ENCODE data around the gene DNAH5.
"Not testable (repeated sequence)": the region's sequence is repeated elsewhere in the genome, so short reads cannot be mapped to it uniquely, and the experiment has no call there.

Gene DNAH5

DNA sequence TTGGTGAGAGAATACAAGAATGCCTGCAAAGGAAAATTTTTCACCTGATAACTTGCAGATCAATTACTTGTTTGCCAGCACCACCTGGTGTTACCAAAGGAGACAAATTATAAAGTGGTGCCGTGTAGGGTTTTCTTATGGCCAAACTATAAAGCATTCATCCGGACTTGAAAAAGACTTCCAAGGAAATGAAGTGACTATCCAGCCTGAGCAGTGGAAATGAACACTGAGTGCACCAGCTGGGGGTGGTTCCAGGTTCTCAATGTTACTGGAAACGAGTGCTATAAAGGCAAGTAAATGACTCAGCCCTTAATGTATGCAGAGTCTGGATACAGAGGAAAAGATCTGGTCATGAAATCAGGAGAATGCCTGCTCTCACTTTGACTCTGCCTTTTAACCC is 113.1 kb downstream of the DNAH5 start:
- DNase-seq = no peak

- DNase-seq = no peak
Measured at GRCh38 chr5:13830536-13830935, 114.0 kb downstream of the DNAH5 start.

DNA sequence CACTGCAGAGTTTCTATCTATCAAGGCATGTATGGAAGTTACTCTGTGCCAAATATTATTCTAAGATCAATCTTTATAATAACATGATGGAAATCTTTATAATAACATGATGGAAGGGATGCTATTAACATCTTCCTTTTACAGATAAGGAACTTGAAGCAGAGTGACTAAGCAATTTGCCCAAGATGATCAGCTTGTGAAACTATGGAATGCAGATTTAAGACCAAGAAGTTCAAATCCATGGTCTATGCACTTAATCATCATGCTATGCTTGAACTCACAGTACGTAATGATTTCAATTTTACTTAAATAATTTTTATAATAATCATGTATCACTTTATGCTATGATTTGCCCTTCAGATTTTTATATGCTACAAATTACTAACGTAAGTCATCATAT is 123.1 kb downstream of the DNAH5 start:
- DNase-seq = no peak

GRCh38 chr5:13816126-13816525 is 128.4 kb downstream of the DNAH5 start:
- DNase-seq = no peak

DNA sequence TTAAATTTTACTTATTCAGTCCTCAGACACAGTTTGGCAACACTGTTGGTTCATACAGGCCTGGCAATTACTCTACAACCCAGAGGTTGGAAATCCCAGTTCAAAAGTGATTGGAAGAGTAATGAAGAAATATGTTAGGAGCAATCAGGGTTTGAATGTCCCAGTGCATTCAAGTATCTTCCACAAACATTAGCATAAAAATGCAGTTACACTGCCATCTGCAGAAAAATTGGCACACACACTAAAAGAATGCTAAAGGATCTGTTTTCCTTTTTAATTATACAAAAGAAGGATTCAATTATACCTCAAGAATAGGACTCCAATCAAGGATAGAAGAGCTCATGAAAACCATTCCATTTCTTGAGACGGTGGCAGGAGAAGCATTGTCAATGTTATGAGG is 130.2 kb downstream of the DNAH5 start:
- DNase-seq = no peak

GRCh38 chr5:13809921-13810320 is 134.6 kb downstream of the DNAH5 start:
- DNase-seq = no peak

DNA sequence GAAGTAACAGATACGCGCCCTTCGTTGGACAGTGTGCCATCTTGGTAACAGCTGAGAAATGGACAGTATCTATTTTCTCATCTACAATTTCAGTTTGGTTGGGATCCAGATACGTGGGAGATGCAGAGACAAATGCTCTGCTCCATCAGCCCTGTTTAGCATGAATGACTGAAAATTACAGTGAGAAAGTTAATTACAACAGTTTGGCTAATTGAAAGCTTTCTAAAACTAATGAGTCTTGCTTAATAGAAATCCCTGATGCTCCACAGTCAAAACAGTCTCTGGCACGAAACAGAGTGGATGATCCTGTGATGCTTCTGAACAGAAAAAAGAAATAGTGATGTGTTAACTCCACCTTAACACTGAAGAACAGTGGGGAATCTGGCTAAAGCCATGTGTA is 140.2 kb downstream of the DNAH5 start:
- no peak for DNase-seq

DNA sequence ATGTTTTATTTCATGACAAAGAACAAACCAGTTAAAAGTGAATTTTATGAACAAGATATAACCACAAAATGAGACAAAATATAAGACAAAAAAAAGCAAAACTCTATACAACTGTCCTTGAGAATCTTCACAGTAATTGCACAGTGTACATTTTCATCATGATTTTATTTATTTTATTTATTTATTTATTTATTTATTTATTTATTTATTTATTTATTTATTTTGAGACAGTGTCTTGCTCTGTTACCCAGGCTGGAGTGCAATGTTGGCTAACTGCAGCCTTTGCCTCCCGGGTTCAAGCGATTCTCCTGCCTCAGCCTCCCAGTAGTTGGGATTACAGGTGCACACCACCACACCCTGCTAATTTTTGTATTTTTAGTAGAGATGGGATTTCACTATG is 145.9 kb downstream of the DNAH5 start:
- not testable (repeated sequence) for DNase-seq

DNA sequence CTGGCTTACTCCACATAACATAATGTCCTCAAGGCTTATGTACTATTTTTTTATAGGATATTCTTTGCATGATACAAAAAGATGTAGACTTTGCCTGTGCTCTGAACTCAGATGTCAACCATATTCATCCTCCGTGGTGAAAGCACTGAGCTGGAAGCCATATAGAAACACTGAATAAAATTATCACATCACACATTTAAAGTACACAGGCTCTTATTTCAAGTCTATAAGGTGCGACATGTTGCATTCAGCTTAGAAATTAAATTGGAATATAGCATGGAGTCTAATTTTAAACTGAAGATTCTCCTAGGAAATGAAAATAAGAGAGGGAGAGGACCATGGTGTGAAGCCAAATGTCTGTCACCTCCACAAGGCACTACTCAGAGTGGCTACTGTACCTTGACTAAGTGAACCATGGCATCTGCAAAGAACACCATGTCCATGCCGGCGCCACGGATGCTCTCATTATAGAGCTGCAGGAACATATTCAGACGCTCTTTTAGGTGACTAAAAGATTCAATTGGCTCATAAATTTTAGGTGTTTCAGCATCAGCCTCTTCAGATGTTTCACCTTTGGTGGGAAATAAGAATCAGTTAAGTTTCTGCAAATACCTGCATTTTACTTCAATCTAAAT is 158.6 kb downstream of the DNAH5 start:
- DNase-seq = no peak

DNA sequence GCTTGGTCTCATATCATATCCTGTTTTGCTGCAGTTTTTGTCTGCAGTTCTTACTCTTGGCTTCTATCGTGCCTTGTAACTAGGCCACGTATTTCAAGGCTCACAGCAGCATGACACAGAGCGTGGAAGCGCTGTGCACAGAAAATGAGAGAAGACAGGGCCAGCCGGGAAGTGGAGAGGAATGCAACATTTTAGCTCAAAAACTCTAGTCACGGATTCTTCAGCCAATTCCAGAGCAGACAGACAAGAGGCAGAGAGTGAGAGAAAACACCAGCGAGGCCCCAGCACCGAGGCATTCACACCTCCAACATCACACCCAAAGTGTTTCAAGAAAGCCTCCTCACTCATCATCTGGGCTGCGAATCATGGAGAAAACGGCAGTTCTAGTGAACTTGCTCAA is 160.8 kb downstream of the DNAH5 start:
- no peak for DNase-seq

- DNase-seq = no peak
Measured at GRCh38 chr5:13780081-13780480, 164.4 kb downstream of the DNAH5 start.

DNA sequence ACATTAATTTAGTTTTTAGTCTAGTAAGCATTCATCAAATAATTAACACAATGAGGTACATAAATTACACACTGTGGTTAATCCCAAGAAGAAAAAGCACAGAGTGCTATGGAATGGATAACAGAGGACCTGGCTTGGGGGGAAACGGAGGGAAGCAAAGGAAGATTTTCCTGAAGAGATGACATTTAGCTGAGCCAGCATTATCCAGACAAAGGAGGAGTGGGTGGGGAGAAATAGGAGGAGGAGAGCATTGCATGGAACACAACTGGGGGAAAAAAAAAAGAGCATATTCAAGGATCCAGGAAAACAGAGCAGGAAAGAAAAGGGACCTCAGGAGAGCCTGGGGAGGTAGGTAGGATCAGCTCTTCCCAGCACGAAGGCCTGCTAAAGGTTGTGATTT is 170.8 kb downstream of the DNAH5 start:
- DNase-seq = no peak

DNA sequence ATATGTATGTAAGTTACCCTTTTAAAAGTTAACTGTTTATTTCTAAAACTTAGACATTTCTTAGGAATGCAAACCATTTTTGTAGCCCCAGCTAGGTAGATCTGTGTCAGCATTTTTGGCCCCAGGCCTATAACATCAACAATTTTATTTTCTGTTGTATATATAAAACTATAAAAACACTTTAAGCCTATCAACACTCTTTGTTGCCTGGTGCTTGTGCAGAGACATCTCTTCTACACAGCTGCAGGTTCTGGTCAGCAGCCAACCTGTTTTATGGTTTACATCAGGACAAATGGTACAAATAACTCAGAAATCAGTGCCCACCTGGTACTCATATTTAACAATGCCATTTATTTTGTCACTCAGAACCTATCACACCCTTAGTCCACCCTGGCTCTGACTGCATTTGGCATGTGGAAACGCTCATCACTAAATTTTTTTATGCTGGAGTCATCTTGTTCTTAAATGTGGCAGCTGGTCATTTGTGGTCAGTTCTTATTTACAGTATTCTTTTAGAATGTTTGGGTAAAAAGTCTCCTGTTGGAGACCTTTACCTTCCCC is 173.4 kb downstream of the DNAH5 start:
- DNase-seq = no peak

GRCh38 chr5:13766236-13766635 is 178.3 kb downstream of the DNAH5 start:
- DNase-seq = no peak

DNA sequence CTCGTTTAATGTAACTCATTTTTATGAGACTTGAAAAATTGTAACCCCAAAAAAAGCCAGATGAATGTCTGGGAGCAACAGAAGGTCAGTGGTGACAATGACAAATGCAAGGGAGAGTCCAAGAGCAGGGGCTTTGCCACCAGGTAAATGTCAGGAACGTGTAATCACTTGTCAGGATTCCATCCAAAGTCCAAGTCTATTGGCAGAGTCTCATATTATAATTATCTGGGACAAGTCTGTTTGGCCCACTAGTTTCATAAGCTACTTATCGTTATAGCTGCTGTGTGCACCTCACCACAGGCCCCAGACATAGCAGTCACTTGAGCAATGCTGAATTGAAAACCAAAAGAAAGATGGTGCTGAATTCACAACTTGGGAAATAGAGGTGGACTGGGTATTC is 180.8 kb downstream of the DNAH5 start:
- no peak for DNase-seq

- no peak for DNase-seq
Measured at GRCh38 chr5:13749766-13750165, 194.7 kb downstream of the DNAH5 start.

DNA sequence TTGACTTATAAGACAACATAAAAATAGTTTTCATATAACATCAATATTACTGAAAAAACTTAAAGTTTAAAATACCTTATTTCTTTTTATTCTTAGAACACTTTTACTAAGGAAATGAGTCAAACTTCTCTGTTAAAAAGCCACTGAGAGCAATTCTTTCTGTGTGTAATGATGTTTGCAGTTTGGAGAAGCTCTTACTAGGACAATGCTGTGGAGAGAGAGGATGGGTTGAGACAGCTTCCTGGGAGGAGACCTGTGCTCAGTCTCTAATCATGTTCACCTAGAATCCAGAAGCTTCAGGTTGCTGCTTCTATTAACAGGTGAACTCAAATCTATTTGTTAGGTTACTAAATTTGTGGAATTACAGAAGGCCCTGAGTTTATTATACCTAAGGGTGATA is 198.5 kb downstream of the DNAH5 start:
- no peak for DNase-seq

GRCh38 chr5:13745508-13745907 is 199.0 kb downstream of the DNAH5 start:
- no peak for DNase-seq

DNA sequence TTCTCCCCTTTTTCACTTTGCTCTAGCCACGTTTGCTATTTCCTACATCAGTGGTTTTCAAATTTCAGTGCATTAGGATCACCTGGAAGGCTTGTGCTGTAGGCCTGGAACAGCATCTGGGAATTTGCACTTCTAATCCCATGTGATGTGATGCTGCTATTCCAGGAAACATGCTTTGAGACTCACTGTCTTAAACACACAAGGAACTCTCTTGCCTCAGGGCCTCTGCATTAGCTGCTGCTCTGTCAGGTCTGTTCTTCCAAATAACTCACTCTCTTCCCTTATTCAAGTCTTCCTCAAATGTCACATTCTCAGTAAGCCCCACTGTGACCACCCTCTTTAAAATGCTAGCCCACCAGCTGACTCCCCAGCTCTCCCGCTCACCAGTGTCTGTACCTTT is 204.0 kb downstream of the DNAH5 start:
- no peak for DNase-seq

DNA sequence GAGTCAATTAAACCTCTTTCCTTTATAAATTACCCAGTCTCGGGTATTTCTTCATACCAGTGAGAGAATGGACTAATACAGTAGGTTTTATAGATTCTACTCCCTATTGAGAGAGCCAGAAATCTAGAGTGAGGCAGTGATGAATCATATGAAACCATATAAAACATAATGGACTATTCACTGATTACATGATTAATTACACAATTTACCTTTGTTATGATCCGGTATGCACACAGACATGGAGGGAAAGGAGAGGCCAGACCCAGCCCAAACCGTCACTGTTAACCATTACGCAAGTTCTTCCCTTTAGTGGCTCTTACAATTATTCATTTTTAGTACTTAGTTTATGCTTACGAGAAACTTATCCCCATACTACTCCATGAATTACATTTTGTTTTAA is 205.0 kb downstream of the DNAH5 start:
- no peak for DNase-seq

DNA sequence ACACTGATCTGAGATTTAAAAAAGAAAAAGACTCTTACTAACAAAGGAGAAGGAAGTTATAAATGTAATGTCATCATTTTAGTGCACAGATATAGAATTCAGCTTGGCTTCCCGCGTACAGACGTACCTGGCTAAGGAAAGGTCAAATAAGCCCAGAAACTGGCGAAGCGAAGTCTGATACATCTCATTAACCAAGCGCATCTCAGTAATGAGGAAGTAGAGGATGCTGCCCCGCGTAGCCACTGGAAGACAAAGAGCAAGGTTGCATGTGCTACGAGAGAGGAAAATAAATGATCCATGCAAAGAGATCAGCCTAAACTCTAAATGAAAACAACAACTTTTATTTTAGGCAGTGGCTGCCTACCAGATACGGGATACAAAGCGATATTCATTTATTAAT is 208.8 kb downstream of the DNAH5 start:
- DNase-seq = no peak

DNA sequence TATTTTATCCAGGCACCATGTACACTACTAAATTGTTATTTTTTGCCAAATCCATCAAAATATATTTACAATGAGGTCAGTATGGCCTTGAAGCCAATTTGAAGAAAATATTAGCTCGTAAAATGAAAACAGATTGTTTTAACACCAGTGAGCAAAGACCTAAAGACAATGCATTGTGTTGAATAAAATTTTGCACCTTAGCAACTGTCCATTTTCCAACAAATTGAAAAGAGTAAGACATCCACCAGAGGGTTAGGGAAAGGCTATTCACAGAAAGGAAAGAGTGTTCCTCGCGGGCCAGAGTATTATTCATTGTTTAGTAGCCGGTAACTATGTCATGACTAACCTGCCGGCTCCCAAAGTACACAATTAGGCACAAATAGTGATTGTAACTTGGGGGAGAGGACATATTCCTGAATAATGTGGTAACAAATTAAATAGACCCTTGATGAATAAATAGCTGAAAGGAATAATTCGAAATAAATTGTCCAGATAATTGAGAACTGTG is 213.3 kb downstream of the DNAH5 start:
- DNase-seq = no peak

DNA sequence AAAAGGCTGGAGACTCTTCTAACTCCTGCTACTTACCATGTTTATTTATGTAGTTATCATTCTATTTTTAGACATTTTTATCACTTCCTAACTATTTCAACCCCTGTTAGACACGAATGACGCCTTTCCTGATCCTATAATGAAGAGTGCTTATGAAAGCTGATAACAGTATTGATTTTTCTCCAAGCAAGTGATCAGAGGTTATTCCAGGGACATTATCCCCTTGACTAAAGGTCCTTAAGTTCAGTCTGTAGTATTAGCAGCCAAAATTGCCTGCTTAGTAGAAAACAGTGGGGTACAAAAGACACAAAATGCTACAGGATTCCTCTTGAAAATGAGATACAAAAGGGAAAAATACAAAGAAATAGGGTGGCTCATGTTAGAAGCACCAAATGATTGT is 235.6 kb downstream of the DNAH5 start:
- DNase-seq = no peak

DNA sequence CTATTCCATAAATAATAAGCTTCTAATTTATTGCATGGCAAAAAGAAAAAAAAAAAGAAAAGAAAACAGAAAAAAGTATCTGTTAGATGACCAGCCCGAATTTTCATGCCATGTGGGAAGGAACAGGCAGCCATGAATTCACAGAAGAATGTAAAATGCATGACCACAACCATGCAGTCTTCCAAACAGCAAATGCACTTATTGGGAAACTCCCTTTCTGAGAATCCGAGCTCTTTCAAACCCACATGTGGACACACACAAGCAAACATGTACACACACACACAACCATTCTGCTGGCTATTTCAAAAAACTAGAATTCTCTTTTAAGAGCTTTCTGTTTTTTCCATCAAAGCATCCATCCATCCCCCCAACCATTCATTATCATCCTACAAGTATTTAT is 236.1 kb downstream of the DNAH5 start:
- no peak for DNase-seq

- no peak for DNase-seq
Measured at GRCh38 chr5:13704396-13704795, 240.1 kb downstream of the DNAH5 start.

All from inflammatory macrophage treated with lipopolysaccharide for 4 hours (primary cell).